Parathyroid adenoma (tissue), 2 donors: Measurements from ENCODE around the gene ADCY5.

Experiments used
- H2AFZ ChIP-seq: fragments of 300-600 bp; sonication (generic); one replicate; pipeline ENCODE4 v1.7.0; 2017; ENCODE audit warnings: antibody characterized with exemption, mild to moderate bottlenecking
- H3K27ac ChIP-seq: fragments of 300-600 bp; sonication (generic); one replicate; pipeline ENCODE4 v1.7.0; 2017
- H3K27me3 ChIP-seq: fragments of 300-600 bp; sonication (generic); one replicate; pipeline ENCODE4 v1.7.0; 2017; ENCODE audit warnings: low read length; ENCODE audit not compliant: control insufficient read depth, insufficient read depth
- H3K36me3 ChIP-seq: fragments of 300-600 bp; sonication (generic); one replicate; pipeline ENCODE4 v1.7.0; 2017; ENCODE audit warnings: low read length; ENCODE audit not compliant: control insufficient read depth, insufficient read depth
- H3K4me1 ChIP-seq: fragments of 300-600 bp; sonication (generic); one replicate; pipeline ENCODE4 v1.7.0; 2017; ENCODE audit warnings: control low read depth
- H3K4me2 ChIP-seq: fragments of 300-600 bp; sonication (generic); one replicate; pipeline ENCODE4 v1.7.0; 2017; ENCODE audit warnings: low read length
- H3K4me3 ChIP-seq: fragments of 300-600 bp; sonication (generic); one replicate; pipeline ENCODE4 v1.7.0; 2017; ENCODE audit warnings: low read depth, low read length
- H3K79me2 ChIP-seq: fragments of 300-600 bp; sonication (generic); one replicate; pipeline ENCODE4 v1.7.0; 2017; ENCODE audit warnings: control low read depth
- H3K9ac ChIP-seq: fragments of 300-600 bp; sonication (generic); one replicate; pipeline ENCODE4 v1.7.0; 2017; ENCODE audit warnings: mild to moderate bottlenecking
- H3K9me3 ChIP-seq: fragments of 300-600 bp; sonication (generic); one replicate; pipeline ENCODE4 v1.7.0; 2017; ENCODE audit warnings: low read length; ENCODE audit not compliant: control insufficient read depth
- CTCF ChIP-seq: fragments of 300-600 bp; sonication (generic); IDR thresholded peaks from one replicate; pipeline ENCODE4 v1.7.0; 2017; ENCODE audit warnings: antibody characterized with exemption, mild to moderate bottlenecking
- donor health status: primary hyperparathyroidism.

The ADCY5 gene

DNA sequence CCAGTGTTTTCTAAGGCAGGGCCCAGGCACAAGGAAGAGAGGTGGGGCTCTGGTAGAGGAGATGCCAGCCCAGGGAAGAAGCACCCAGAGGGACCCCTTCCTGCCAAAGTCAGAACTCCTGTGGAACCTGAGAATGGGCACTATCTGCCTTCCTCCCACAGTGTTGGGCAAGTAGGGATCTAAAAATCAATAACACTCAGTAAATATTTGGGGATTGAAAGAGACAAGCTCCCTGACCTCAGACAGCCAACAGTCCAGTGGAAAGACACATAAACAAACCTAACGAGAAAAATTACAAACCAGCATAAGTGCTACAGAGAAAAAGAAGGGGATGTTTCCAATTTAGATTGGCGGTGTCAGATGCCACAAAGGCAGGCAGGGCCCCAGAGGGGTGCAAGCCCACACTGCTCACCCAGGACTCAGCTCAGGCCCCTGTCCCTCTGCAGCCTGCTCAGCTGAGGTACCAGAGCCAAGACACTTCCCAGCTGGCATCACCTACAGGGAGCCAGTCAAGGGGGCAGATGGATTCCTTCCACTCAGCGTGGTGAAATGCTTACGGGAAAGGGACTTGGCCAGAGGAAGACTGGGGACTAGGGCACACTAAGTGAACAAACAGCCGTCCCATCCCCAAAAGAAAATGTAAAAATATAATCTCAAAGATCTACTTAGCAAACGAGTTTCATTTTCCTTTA is 15.9 kb downstream of the ADCY5 start:
- H3K4me3 ChIP-seq: no peak overlapping the region
- H3K36me3 ChIP-seq: no peaks in the 10 kb centered on the region
- no peak overlapping the region for H2AFZ ChIP-seq
- H3K27ac ChIP-seq: no peak overlapping the region
- H3K79me2 ChIP-seq: no peaks in the 10 kb centered on the region
- H3K4me1 ChIP-seq: no peaks in the 10 kb centered on the region
- H3K4me2 ChIP-seq: no peak overlapping the region
- TF ChIP-seq CTCF: no peak
- H3K27me3 ChIP-seq: no peaks in the 10 kb centered on the region
- no peaks in the 10 kb centered on the region for H3K9me3 ChIP-seq
- H3K9ac ChIP-seq: no peak overlapping the region

DNA sequence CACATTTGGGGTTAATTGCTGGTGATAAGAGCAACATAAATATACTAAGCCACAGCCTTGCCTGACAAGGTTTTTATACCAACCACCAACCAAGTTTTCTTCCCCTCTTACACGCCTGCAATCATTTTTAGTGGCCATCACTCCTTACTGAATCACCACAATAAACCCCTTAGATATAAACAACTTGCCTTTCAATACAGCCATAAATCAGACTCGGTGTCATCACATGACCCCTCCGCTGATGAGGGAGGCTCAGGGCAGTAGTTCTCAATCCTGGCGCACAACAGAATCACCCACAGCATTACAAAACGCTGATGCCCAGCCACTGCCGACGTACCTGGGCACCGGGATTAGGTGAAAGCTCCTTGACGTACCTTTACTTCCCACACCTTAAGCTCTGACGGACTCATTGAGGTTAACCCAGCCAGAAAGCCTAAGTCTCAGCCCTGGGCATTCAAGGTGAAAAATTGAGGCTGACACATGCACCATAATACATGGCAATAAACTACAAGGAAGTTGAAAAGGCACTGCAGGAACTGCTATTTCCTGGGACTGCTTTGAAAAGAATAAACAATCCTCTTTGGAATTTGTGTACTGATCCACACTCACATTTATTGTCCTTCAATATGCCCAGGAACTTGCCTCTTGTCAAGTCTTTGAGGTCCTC is 17.1 kb downstream of the ADCY5 start:
- H3K4me1 ChIP-seq: no peaks in the 10 kb centered on the region
- H3K27ac ChIP-seq: no peak overlapping the region
- no peak for TF ChIP-seq CTCF
- H3K79me2 ChIP-seq: no peaks in the 10 kb centered on the region
- H3K27me3 ChIP-seq: no peaks in the 10 kb centered on the region
- no peak overlapping the region for H3K4me2 ChIP-seq
- no peak overlapping the region for H3K9ac ChIP-seq
- H3K36me3 ChIP-seq: no peaks in the 10 kb centered on the region
- H2AFZ ChIP-seq: no peak overlapping the region
- no peaks in the 10 kb centered on the region for H3K9me3 ChIP-seq
- no peak overlapping the region for H3K4me3 ChIP-seq

GRCh38 chr3:123431007-123431657 is 17.8 kb downstream of the ADCY5 start:
- Histone ChIP-seq H3K4me1 (no peaks in the 10 kb centered on the region), H3K4me2 (no peak overlapping the region), H3K4me3 (no peak overlapping the region), H2AFZ (no peak overlapping the region), H3K27ac (no peak overlapping the region), H3K36me3 (no peaks in the 10 kb centered on the region), H3K79me2 (no peaks in the 10 kb centered on the region), H3K27me3 (no peaks in the 10 kb centered on the region), H3K9ac (no peak overlapping the region), H3K9me3 (no peaks in the 10 kb centered on the region)
- no peak for TF ChIP-seq CTCF

DNA sequence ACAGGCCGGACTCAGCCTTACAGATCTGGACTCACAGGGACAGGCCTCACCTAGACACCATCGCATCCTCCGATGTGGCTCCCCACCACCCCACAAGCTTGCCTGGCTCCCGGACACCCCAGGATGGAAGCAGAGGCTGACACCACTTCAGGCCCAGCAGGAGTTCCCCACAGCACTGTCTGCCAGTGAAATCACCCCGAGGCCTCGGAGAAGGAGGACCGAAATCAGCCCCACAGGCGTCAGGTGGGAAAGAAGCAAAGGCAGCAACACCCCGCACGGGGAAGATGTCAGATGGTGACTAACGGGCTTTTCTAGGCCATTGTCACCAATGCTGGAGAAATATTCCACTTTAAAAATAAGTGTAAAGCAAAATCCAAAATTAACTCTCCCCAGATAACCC is 18.6 kb downstream of the ADCY5 start:
- Histone ChIP-seq H3K4me2 (no peak overlapping the region), H3K79me2 (no peaks in the 10 kb centered on the region), H3K9ac (no peak overlapping the region), H3K36me3 (no peaks in the 10 kb centered on the region), H3K4me1 (no peaks in the 10 kb centered on the region), H3K27ac (no peak overlapping the region), H2AFZ (no peak overlapping the region), H3K4me3 (no peak overlapping the region), H3K27me3 (no peaks in the 10 kb centered on the region), H3K9me3 (no peaks in the 10 kb centered on the region)
- TF ChIP-seq CTCF: no peak
